Measurements from ENCODE around the gene CDCA3.

Gene CDCA3

GRCh38 chr12:6822426-6823135 lies 28.5 kb downstream of the CDCA3 start:
- TF ChIP-seq CTCF (IDR thresholded peaks at IDR 0.05), result no peak

GRCh38 chr12:6821591-6822425 lies 29.3 kb downstream of the CDCA3 start, which contains the start of gene GPR162:
TSS of gene GPR162 (plus strand) at chr12:6821821. CDS start at chr12:6823899, 2,078 bp downstream.
- TF ChIP-seq CTCF (IDR thresholded peaks at IDR 0.05), result no peak

- TF ChIP-seq CTCF (IDR thresholded peaks at IDR 0.05), result no peak
Observed at GRCh38 chr12:6820166-6820565, 30.9 kb downstream of the CDCA3 start.

GRCh38 chr12:6819106-6820030 lies 31.7 kb downstream of the CDCA3 start:
- TF ChIP-seq CTCF (IDR thresholded peaks at IDR 0.05), result no peak

- TF ChIP-seq CTCF (IDR thresholded peaks at IDR 0.05), result no peak
Observed at GRCh38 chr12:6818645-6819044, 32.4 kb downstream of the CDCA3 start.

GRCh38 chr12:6818222-6818621 lies 32.9 kb downstream of the CDCA3 start:
- TF ChIP-seq CTCF (IDR thresholded peaks at IDR 0.05), result no peak

- no peak for TF ChIP-seq CTCF (IDR thresholded peaks at IDR 0.05)
Observed at GRCh38 chr12:6817662-6818157, 33.4 kb downstream of the CDCA3 start.

All from LNCAP (cell line).